Mucosa of descending colon (tissue), 3 donors: ENCODE results near the gene SH3PXD2A. TPM values are rescaled to one million over a fixed set of nuclear protein-coding genes. Genes with fewer than 3 reads are reported as not detected.

Source experiments
- ATAC-seq: fragments of 200-7000 bp; cut with Tn5 transposase; one replicate; pipeline ENCODE4 v1.9.1; 2020; ENCODE audit warnings: mild to moderate bottlenecking, moderate library complexity
- DNase-seq, 3 donors: peaks; one replicate each; pipeline ENCODE4 v3.0.0-alpha.2; 2020
- H3K36me3 ChIP-seq: fragments of 200-600 bp; one replicate; pipeline ENCODE4 v1.8.0; 2021; ENCODE audit warnings: low read depth, mild to moderate bottlenecking
- H3K4me1 ChIP-seq: fragments of 200-600 bp; one replicate; pipeline ENCODE4 v1.8.0; 2021; ENCODE audit warnings: low read depth, mild to moderate bottlenecking
- H3K4me3 ChIP-seq: fragments of 200-600 bp; one replicate; pipeline ENCODE4 v1.8.0; 2021; ENCODE audit warnings: mild to moderate bottlenecking
- H3K9me3 ChIP-seq: fragments of 200-600 bp; one replicate; pipeline ENCODE4 v1.8.0; 2021; ENCODE audit warnings: mild to moderate bottlenecking
- CTCF ChIP-seq: fragments of 200-600 bp; IDR thresholded peaks from one replicate; pipeline ENCODE4 v1.8.0; 2022; ENCODE audit warnings: antibody characterized with exemption, mild to moderate bottlenecking
- intact Hi-C, 2 donors: fragments of 100-400 bp; cut with DNase I in 1 of 2; cut with micrococcal nuclease in 1 of 2; formaldehyde crosslinking; loops; one replicate each; pipeline versions ENCODE4 v1.11.0 to v1.11.1; 2022; cut with DNase I, micrococcal nuclease
- total RNA-seq, 3 donors: library from RNA; stranded (reverse); fragmentation: NEBNext Ultra II Directional in 2 of 3; extraction: Animal tissue kit (Norgen Biotek cat#: 25700) in 2 of 3; gene quantifications; one replicate each; pipeline versions ENCODE4 v1.2.1 to v1.2.4, GENCODE V29; 2021 to 2023
- donor health status: DM: no; HTN: no; CAD: no; lungs with moderate emphysema.
- donor health status: DM: no; HTN: no; CAD: no.
- donor health status: DM: no; HTN: yes; CAD: no.

Gene SH3PXD2A
- total RNA-seq, 3 donors from 2014 or later = 46.1 to 91.4 (median 60.6) TPM

- Histone ChIP-seq H3K9me3 (no peaks in the 10 kb centered on the region), H3K36me3 (no peaks in the 10 kb centered on the region), H3K4me3 (no peak overlapping the region), H3K4me1 (peaks cover 5% of the 10 kb centered on the region)
- intact Hi-C loops = loop anchor here (5.0 to 10.0 kb wide), 2 partner anchors 82 to 84 kb away; no protein-coding TSS in a partner anchor
- ATAC-seq (no peak), DNase-seq (no peak)
- TF ChIP-seq CTCF = no peak
Observed at GRCh38 chr10:103602852-103603155, 252.6 kb downstream of the SH3PXD2A start.

- Histone ChIP-seq H3K36me3 (no peaks in the 10 kb centered on the region), H3K4me1 (peaks cover 5% of the 10 kb centered on the region), H3K4me3 (no peak overlapping the region), H3K9me3 (no peaks in the 10 kb centered on the region)
- intact Hi-C loops = loop anchor here (5.0 to 10.0 kb wide), 2 partner anchors 83 to 85 kb away; no protein-coding TSS in a partner anchor
- ATAC-seq (no peak), DNase-seq (no peak)
- no peak for TF ChIP-seq CTCF
Observed at GRCh38 chr10:103602028-103602851, 253.1 kb downstream of the SH3PXD2A start.

- Histone ChIP-seq H3K9me3 (no peaks in the 10 kb centered on the region), H3K4me3 (no peak overlapping the region), H3K36me3 (no peaks in the 10 kb centered on the region), H3K4me1 (peaks cover 5% of the 10 kb centered on the region)
- ATAC-seq = no peak
- no peak for DNase-seq
- intact Hi-C loops = loop anchor here (5.0 to 10.0 kb wide), 2 partner anchors 84 to 86 kb away; no protein-coding TSS in a partner anchor
- TF ChIP-seq CTCF = no peak
Observed at GRCh38 chr10:103600956-103601569, 254.3 kb downstream of the SH3PXD2A start.

GRCh38 chr10:103600325-103600724, 255.1 kb downstream of the SH3PXD2A start:
- Histone ChIP-seq H3K36me3 (no peaks in the 10 kb centered on the region), H3K9me3 (no peaks in the 10 kb centered on the region), H3K4me3 (no peak overlapping the region), H3K4me1 (peaks cover 5% of the 10 kb centered on the region)
- DNase-seq (no peak), ATAC-seq (no peak)
- TF ChIP-seq CTCF = no peak
- intact Hi-C loops = loop anchor here (5.0 to 10.0 kb wide), 2 partner anchors 84 to 87 kb away; no protein-coding TSS in a partner anchor

- Histone ChIP-seq H3K4me1 (peaks cover 5% of the 10 kb centered on the region), H3K36me3 (no peaks in the 10 kb centered on the region), H3K4me3 (no peak overlapping the region), H3K9me3 (no peaks in the 10 kb centered on the region)
- ATAC-seq (no peak), DNase-seq (no peak)
- intact Hi-C loops = loop anchor here (5.0 to 10.0 kb wide), 2 partner anchors 85 to 87 kb away; no protein-coding TSS in a partner anchor
- no peak for TF ChIP-seq CTCF
Observed at GRCh38 chr10:103599907-103600306, 255.5 kb downstream of the SH3PXD2A start.
